Duodenal mucosa (tissue), 2 donors: ENCODE data around the gene SERPINB12.

Experiments
- H3K27ac ChIP-seq: one replicate; pipeline ENCODE4 v1.7.0; 2013; ENCODE audit warnings: low read depth, low read length
- H3K27me3 ChIP-seq, 2 donors: one replicate each; pipeline ENCODE4 v1.7.0; 2013; ENCODE audit warnings: low read length in 2 of 2, control low read depth in 1 of 2; ENCODE audit not compliant: insufficient read depth in 2 of 2, control insufficient read depth in 1 of 2
- H3K36me3 ChIP-seq, 2 donors: one replicate each; pipeline ENCODE4 v1.7.0; 2013; ENCODE audit warnings: low read length in 2 of 2, control low read depth in 1 of 2; ENCODE audit not compliant: insufficient read depth in 2 of 2, control insufficient read depth in 1 of 2
- H3K4me1 ChIP-seq, 2 donors: one replicate each; pipeline ENCODE4 v1.7.0; 2013; ENCODE audit warnings: low read length in 2 of 2, control low read depth in 1 of 2; ENCODE audit not compliant: insufficient read depth in 2 of 2, control insufficient read depth in 1 of 2
- H3K4me3 ChIP-seq, 2 donors: one replicate each; pipeline ENCODE4 v1.7.0; 2013; ENCODE audit warnings: low read length in 2 of 2, low read depth in 1 of 2
- H3K9ac ChIP-seq, 2 donors: one replicate each; pipeline ENCODE4 v1.7.0; 2013; ENCODE audit warnings: low read length in 2 of 2, low read depth in 1 of 2
- H3K9me3 ChIP-seq, 2 donors: one replicate each; pipeline ENCODE4 v1.7.0; 2013; ENCODE audit warnings: low read length in 2 of 2, control low read depth in 1 of 2; ENCODE audit not compliant: control insufficient read depth in 1 of 2

The SERPINB12 gene

GRCh38 chr18:63550068-63550467 is 7.9 kb downstream of the SERPINB12 start:
- Histone ChIP-seq H3K27ac (no peak overlapping the region), H3K9me3 (no peaks in the 10 kb centered on the region), H3K27me3 (no peaks in the 10 kb centered on the region)

GRCh38 chr18:63551769-63552168 is 9.6 kb downstream of the SERPINB12 start:
- H3K4me1 ChIP-seq: no peaks in the 10 kb centered on the region
- H3K27me3 ChIP-seq: no peaks in the 10 kb centered on the region
- no peaks in the 10 kb centered on the region for H3K9me3 ChIP-seq
- H3K9ac ChIP-seq: no peak overlapping the region
- no peaks in the 10 kb centered on the region for H3K36me3 ChIP-seq
- H3K4me3 ChIP-seq: no peak overlapping the region
- no peak overlapping the region for H3K27ac ChIP-seq

More at GRCh38 chr18:63550068-63550467, 7.9 kb downstream of the SERPINB12 start:
- Histone ChIP-seq H3K9ac (no peak overlapping the region), H3K4me3 (no peak overlapping the region), H3K36me3 (no peaks in the 10 kb centered on the region), H3K4me1 (no peaks in the 10 kb centered on the region)

DNA sequence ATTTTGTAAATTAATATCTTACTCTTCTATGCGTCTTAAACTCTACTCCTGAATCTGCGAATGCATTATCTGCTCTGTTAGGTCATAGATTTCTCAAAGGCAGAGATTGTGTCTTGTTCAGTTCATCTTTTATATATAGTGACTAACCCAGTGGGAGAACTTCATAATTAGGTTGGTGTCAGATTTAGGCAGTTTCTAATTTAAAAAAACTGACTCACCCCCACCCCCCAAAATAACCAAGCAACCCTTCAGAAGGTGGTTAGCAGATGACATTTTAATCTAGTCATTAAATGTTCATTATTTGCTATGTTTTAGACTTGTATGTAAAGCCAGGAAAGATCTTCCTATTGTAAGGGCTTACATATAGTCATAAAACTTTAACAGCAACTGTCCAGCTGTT is 10.4 kb downstream of the SERPINB12 start:
- Histone ChIP-seq H3K27me3 (no peaks in the 10 kb centered on the region), H3K27ac (no peak overlapping the region), H3K36me3 (no peaks in the 10 kb centered on the region), H3K4me3 (no peak overlapping the region), H3K9ac (no peak overlapping the region), H3K9me3 (no peaks in the 10 kb centered on the region), H3K4me1 (no peaks in the 10 kb centered on the region)

DNA sequence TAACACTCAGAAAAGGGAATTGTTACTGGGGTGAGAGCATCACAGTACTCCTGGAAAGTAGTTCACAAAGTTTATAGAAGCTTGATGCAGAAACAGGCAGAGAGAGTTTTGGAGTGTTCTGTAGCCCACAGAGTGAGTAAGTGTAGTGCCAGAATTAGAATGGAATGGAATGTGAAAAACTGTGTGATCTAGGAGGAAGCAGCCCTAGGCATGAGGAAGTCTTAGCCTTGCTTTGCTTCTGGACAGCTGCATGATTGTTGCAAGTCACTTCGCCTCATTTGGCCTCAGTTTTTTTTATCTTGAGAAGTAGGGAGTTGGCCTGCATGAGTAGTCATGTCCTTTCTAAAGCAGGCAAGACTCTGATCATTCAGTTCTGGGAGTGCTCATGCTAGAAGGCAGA is 10.9 kb downstream of the SERPINB12 start:
- no peak overlapping the region for H3K27ac ChIP-seq
- H3K4me3 ChIP-seq: no peak overlapping the region

DNA sequence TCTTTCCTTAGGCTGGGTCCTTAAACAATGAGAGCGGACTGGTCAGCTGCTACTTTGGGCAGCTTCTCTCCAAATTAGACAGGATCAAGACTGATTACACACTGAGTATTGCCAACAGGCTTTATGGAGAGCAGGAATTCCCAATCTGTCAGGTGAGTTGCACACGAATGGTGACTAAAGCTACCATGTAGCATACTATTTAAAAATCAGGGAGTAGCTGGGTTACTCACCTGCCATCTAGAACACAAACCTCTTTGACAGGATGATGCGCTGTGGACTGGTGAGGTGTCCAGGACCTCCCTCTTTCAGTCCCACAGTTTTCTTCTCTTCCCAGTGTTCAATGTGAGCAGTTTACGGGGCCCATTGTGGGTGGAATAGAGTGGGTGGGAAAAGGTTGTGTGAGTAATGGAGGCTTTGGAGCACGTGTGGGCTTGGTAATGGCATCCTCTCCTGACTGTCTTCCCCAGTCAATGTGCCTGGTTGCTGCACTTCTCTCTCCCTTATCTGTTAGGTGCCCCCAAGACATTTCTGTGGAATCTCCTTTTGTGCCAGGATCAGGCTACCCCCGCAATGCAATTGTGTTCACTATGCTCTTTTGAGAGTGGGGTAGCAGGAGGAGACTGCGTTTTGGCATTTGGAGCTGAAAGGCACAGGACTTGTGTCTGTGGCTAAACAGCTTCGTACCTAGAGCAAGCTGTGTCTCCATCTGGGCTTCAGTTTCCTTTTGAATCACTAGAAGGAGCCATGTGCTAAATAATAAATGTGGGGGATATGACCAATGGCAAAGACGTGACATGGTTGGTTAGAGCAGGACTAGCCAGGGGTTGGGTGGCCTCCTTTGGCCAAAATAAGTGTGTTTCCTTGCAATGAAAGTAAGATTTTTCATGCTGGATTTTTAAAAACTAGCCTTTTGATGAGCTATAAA is 17.7 kb downstream of the SERPINB12 start:
- Histone ChIP-seq H3K27me3 (peaks cover 0 to 4% of the 10 kb centered on the region in 2 donors), H3K4me3 (no peak overlapping the region), H3K9me3 (no peaks in the 10 kb centered on the region), H3K27ac (no peak overlapping the region), H3K36me3 (no peaks in the 10 kb centered on the region), H3K9ac (no peak overlapping the region), H3K4me1 (no peaks in the 10 kb centered on the region)

More for the DNA sequence above, 10.9 kb downstream of the SERPINB12 start:
- no peaks in the 10 kb centered on the region for H3K4me1 ChIP-seq
- H3K36me3 ChIP-seq: no peaks in the 10 kb centered on the region
- H3K27me3 ChIP-seq: no peaks in the 10 kb centered on the region
- no peaks in the 10 kb centered on the region for H3K9me3 ChIP-seq
- H3K9ac ChIP-seq: no peak overlapping the region

DNA sequence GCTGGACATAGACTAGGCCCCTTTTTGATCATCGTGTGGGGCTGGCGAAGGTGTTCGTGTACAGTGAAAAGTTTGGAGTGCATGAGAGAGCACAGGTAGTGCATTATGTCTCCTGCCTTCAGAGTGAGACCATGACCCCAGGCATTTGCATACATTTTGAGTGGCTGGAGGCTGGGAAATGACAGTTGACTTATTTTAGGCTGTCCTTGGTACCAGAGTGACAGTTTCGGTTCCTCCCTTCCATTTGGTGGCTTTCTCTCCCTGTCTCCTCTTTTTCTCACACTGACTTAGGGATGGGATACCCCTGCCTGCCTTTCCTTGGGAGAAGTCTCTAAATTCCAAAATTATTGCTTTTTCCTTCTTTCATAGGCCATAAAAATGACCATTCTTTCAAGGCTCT is 20.1 kb downstream of the SERPINB12 start:
- H3K4me1 ChIP-seq: no peaks in the 10 kb centered on the region
- no peaks in the 10 kb centered on the region for H3K36me3 ChIP-seq
- peaks cover 0 to 4% of the 10 kb centered on the region in 2 donors for H3K27me3 ChIP-seq
- no peak overlapping the region for H3K4me3 ChIP-seq
- no peak overlapping the region for H3K27ac ChIP-seq
- H3K9ac ChIP-seq: no peak overlapping the region
- H3K9me3 ChIP-seq: no peaks in the 10 kb centered on the region

DNA sequence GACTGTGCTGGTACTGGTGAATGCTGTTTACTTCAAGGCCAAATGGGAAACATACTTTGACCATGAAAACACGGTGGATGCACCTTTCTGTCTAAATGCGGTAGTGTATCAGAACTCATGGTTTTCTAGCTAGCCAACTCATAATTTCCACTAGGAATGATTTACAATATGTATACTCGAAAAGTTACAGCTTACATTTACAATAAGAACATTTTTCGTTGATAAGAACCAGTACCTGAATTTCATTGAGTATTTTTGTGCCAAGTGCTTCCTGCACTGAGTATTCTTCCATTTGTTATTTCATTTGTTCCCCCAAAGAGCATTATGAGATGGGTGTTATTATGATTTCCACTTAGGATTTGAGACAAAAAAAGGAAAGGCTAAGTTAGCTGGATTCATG is 21.9 kb downstream of the SERPINB12 start:
- Histone ChIP-seq H3K27me3 (peaks cover 0 to 4% of the 10 kb centered on the region in 2 donors), H3K4me3 (no peak overlapping the region), H3K4me1 (no peaks in the 10 kb centered on the region), H3K36me3 (no peaks in the 10 kb centered on the region), H3K27ac (no peak overlapping the region), H3K9ac (no peak overlapping the region), H3K9me3 (no peaks in the 10 kb centered on the region)

- Histone ChIP-seq H3K27me3 (peaks cover 0 to 4% of the 10 kb centered on the region in 2 donors), H3K4me1 (no peaks in the 10 kb centered on the region), H3K9ac (no peak overlapping the region), H3K4me3 (no peak overlapping the region), H3K27ac (no peak overlapping the region), H3K9me3 (no peaks in the 10 kb centered on the region), H3K36me3 (no peaks in the 10 kb centered on the region)
Observed at GRCh38 chr18:63564561-63564960, 22.4 kb downstream of the SERPINB12 start.

GRCh38 chr18:63567276-63567675 is 25.1 kb downstream of the SERPINB12 start:
- no peaks in the 10 kb centered on the region for H3K36me3 ChIP-seq

GRCh38 chr18:63567825-63568224 is 25.7 kb downstream of the SERPINB12 start:
- Histone ChIP-seq H3K4me3 (no peak overlapping the region), H3K27ac (no peak overlapping the region), H3K36me3 (no peaks in the 10 kb centered on the region), H3K27me3 (no peaks in the 10 kb centered on the region), H3K9ac (no peak overlapping the region), H3K9me3 (no peaks in the 10 kb centered on the region), H3K4me1 (no peaks in the 10 kb centered on the region)

More at GRCh38 chr18:63567276-63567675, 25.1 kb downstream of the SERPINB12 start:
- no peak overlapping the region for H3K27ac ChIP-seq
- H3K9me3 ChIP-seq: no peaks in the 10 kb centered on the region
- no peak overlapping the region for H3K4me3 ChIP-seq
- no peaks in the 10 kb centered on the region for H3K4me1 ChIP-seq
- H3K9ac ChIP-seq: no peak overlapping the region
- H3K27me3 ChIP-seq: no peaks in the 10 kb centered on the region
